ENCODE data around the gene USF2.

- TF ChIP-seq GATA2 (IDR thresholded peaks at IDR 0.05; ENCODE audit: low read depth, low read length) (no peak), GATA3 (IDR thresholded peaks at IDR 0.05; ENCODE audit: low read depth, low read length) (no peak)
These were observed 45.5 kb upstream of the USF2 start for GRCh38 chr19:35223084-35223790.
